ENCODE measurements around the gene NPLOC4. TPM values are rescaled to one million over a fixed set of nuclear protein-coding genes. Genes with fewer than 3 reads are reported as not detected.

The NPLOC4 gene
- total and polyA plus RNA-seq, 9 of the 15 experiments (the other 6 are each of a cell fraction or from before 2014, with no cell fraction given), result 1.5 to 116 (median 64.5) TPM

DNA sequence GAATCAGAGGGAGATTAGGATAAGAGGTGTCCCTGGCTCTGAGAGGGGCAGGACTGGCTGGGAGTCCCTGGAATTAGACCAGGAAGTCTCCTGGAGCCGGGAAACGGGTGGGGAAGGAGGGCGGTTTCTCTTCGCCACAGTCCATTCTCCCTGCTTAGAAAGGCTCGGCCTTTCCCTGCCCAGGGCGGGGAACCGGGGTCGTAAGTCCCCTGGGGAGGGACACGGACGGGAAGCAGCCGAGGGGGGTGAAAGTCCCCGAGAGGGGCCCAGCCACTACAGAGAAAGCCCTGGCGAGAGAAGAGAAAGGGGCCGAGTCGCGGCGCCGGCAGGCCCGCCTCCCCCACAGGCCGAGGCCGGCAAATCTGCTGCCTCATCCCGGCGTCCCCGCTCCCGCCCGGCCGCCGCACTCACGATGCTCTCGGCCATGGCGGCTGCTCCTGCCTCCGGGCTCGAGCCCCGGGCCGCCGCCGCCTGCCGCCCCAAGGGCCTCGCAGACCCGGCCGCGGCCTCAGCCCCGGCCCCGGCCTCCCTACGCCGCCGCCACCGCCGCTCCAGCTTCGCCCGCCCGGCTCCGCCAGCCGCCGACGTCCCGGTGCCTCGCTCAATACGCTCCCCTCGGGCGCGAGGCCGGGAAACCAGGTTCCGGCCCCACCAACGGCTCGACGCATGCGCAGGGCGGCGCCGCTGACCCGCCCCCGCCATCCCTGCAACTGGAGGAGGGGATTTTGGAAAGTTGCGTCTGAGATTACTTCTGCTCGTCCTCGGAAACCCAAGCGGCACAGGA, at the start of gene NPLOC4, which contains the start of gene TSPAN10 (continued):
- TF ChIP-seq, protein P1, sequence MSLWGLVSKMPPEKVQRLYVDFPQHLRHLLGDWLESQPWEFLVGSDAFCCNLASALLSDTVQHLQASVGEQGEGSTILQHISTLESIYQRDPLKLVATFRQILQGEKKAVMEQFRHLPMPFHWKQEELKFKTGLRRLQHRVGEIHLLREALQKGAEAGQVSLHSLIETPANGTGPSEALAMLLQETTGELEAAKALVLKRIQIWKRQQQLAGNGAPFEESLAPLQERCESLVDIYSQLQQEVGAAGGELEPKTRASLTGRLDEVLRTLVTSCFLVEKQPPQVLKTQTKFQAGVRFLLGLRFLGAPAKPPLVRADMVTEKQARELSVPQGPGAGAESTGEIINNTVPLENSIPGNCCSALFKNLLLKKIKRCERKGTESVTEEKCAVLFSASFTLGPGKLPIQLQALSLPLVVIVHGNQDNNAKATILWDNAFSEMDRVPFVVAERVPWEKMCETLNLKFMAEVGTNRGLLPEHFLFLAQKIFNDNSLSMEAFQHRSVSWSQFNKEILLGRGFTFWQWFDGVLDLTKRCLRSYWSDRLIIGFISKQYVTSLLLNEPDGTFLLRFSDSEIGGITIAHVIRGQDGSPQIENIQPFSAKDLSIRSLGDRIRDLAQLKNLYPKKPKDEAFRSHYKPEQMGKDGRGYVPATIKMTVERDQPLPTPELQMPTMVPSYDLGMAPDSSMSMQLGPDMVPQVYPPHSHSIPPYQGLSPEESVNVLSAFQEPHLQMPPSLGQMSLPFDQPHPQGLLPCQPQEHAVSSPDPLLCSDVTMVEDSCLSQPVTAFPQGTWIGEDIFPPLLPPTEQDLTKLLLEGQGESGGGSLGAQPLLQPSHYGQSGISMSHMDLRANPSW (CRISPR knock-in tag; IDR thresholded peaks at IDR 0.05), result no peak
- TF ChIP-seq ARNT (IDR thresholded peaks at IDR 0.05) (no peak), OTX1 (CRISPR knock-in tag; IDR thresholded peaks at IDR 0.05) (peak; percentile 36; the same call in 1 of the 2 replicates), DDX20 (tag; IDR thresholded peaks at IDR 0.05; ENCODE audit: low read depth) (no peak), IRF2 (CRISPR knock-in tag; IDR thresholded peaks at IDR 0.05) (no peak), HIVEP1 (CRISPR knock-in tag; IDR thresholded peaks at IDR 0.05) (peak; percentile 27; the same call in 1 of the 2 replicates), POLR2A (conservative IDR thresholded peaks at IDR 0.05) (no peak), NFE2 (IDR thresholded peaks at IDR 0.05; ENCODE audit: low read depth) (peak; percentile 87), ZEB2 (IDR thresholded peaks at IDR 0.05) (peak; percentile 93), EGR1 (conservative IDR thresholded peaks at IDR 0.05) (peak; percentile 99), U2AF1 (optimal IDR thresholded peaks at IDR 0.05; ENCODE audit: low read depth, low read length) (peak; percentile 67)
- TF ChIP-seq, protein P2, sequence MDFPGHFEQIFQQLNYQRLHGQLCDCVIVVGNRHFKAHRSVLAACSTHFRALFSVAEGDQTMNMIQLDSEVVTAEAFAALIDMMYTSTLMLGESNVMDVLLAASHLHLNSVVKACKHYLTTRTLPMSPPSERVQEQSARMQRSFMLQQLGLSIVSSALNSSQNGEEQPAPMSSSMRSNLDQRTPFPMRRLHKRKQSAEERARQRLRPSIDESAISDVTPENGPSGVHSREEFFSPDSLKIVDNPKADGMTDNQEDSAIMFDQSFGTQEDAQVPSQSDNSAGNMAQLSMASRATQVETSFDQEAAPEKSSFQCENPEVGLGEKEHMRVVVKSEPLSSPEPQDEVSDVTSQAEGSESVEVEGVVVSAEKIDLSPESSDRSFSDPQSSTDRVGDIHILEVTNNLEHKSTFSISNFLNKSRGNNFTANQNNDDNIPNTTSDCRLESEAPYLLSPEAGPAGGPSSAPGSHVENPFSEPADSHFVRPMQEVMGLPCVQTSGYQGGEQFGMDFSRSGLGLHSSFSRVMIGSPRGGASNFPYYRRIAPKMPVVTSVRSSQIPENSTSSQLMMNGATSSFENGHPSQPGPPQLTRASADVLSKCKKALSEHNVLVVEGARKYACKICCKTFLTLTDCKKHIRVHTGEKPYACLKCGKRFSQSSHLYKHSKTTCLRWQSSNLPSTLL (IDR thresholded peaks at IDR 0.05), result no peak
- TF ChIP-seq, protein P3, sequence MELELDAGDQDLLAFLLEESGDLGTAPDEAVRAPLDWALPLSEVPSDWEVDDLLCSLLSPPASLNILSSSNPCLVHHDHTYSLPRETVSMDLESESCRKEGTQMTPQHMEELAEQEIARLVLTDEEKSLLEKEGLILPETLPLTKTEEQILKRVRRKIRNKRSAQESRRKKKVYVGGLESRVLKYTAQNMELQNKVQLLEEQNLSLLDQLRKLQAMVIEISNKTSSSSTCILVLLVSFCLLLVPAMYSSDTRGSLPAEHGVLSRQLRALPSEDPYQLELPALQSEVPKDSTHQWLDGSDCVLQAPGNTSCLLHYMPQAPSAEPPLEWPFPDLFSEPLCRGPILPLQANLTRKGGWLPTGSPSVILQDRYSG (tag; conservative IDR thresholded peaks at IDR 0.05; ENCODE audit: low read depth), result no peak
- TF ChIP-seq, protein P4, sequence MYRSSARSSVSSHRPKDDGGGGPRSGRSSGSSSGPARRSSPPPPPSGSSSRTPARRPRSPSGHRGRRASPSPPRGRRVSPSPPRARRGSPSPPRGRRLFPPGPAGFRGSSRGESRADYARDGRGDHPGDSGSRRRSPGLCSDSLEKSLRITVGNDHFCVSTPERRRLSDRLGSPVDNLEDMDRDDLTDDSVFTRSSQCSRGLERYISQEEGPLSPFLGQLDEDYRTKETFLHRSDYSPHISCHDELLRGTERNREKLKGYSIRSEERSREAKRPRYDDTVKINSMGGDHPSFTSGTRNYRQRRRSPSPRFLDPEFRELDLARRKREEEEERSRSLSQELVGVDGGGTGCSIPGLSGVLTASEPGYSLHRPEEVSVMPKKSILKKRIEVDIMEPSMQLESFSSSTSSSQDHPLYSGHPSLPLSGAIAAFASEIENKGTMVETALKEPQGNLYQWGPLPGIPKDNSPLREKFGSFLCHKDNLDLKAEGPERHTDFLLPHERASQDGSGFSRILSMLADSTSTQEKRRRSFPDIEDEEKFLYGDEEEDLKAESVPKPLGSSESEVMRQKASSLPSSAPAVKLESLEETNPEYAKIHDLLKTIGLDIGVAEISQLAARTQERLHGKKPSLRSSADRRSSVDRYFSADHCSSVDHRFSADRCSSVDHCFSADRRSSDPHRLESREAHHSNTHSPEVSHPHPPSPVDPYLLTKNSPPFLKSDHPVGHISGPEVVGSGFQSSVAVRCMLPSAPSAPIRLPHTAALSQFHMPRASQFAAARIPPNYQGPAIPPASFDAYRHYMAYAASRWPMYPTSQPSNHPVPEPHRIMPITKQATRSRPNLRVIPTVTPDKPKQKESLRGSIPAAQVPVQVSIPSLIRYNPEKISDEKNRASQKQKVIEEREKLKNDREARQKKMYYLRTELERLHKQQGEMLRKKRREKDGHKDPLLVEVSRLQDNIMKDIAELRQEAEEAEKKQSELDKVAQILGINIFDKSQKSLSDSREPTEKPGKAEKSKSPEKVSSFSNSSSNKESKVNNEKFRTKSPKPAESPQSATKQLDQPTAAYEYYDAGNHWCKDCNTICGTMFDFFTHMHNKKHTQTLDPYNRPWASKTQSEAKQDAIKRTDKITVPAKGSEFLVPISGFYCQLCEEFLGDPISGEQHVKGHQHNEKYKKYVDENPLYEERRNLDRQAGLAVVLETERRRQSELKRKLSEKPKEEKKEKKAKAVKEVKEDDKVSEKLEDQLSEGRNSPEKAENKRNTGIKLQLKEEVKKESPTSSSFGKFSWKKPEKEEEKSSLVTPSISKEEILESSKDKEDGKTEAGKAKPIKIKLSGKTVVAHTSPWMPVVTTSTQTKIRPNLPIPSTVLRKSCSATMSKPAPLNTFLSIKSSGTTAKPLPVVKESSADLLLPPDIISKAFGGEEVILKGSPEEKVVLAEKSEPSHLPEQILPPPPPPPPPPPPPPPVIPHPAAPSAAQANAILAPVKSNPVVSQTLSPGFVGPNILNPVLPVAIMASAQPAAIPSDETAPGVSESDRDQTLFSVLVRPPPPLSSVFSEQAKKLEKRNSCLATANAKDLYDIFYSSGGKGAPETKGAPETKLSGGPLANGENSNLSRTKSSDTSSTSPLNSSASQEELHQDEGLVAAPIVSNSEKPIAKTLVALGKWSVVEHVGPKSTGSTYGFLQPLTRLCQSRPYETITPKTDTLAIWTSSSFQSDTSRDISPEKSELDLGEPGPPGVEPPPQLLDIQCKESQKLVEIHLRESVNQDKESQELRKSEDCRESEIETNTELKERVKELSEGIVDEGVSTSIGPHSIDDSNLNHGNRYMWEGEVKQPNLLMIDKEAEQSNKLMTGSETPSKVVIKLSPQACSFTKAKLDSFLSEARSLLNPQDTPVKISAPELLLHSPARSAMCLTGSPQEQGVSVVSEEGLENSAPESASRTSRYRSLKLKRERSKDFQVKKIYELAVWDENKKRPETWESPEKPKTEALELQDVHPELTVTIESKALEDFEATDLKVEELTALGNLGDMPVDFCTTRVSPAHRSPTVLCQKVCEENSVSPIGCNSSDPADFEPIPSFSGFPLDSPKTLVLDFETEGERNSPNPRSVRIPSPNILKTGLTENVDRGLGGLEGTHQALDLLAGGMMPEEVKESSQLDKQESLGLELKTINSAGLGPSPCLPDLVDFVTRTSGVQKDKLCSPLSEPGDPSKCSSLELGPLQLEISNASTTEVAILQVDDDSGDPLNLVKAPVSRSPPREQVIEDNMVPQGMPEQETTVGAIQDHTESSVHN (IDR thresholded peaks at IDR 0.05; ENCODE audit: borderline replicate concordance in 1 of 2, low read depth in 1 of 2), result no peak

All from K562 (cell line).